SH-SY5Y (cell line): ENCODE measurements around the gene TRMO.

ENCODE experiments used
- GATA2 ChIP-seq: IDR thresholded peaks from 2 replicates; pipeline ENCODE4 v1.6.1; 2011; ENCODE audit warnings: mild to moderate bottlenecking, low read depth, low read length
- GATA3 ChIP-seq: IDR thresholded peaks from 2 replicates; pipeline ENCODE4 v1.6.1; 2011; ENCODE audit warnings: low read depth, mild to moderate bottlenecking, low read length, moderate library complexity

DNA sequence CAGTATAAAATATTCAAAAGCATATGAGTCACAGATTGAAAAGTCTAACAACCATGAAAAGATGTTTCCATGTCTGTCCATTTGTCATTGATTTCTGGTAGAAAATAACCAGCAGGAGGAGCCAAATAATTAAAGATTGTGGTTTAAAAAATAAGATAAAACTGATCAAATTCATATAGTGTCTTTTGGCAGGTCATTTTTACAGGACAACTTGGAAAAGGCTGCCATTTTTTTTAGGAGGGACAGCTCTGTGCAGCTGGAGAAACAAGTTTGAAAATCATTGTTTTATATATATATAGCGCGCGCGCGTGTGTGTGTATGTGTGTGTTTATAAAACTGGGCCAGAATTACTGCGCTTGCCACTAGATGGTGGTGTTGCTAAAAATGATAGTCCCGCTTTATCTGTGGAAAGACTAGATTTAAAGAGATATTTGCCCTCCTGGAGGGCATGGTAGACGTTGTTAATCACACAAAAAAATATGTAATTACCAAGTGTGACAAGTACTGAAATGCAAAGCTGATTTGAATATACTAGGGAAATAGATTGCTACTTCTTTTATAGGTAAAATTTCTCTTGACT, 1.3 kb upstream of the TRMO start:
- TF ChIP-seq GATA2: peak; percentile 41; the same call in 1 of the 2 replicates
- no peak for TF ChIP-seq GATA3
